GM12874 (cell line): ENCODE data around the gene TIMP2.

ENCODE experiments used
- TF ChIP-seq, protein P1 (sequence below): IDR thresholded peaks from 2 replicates; pipeline ENCODE4 v1.5.1; 2011; ENCODE audit warnings: low read depth, mild to moderate bottlenecking, control low read depth, low read length, moderate library complexity; ENCODE audit not compliant: insufficient read depth

Gene TIMP2

DNA sequence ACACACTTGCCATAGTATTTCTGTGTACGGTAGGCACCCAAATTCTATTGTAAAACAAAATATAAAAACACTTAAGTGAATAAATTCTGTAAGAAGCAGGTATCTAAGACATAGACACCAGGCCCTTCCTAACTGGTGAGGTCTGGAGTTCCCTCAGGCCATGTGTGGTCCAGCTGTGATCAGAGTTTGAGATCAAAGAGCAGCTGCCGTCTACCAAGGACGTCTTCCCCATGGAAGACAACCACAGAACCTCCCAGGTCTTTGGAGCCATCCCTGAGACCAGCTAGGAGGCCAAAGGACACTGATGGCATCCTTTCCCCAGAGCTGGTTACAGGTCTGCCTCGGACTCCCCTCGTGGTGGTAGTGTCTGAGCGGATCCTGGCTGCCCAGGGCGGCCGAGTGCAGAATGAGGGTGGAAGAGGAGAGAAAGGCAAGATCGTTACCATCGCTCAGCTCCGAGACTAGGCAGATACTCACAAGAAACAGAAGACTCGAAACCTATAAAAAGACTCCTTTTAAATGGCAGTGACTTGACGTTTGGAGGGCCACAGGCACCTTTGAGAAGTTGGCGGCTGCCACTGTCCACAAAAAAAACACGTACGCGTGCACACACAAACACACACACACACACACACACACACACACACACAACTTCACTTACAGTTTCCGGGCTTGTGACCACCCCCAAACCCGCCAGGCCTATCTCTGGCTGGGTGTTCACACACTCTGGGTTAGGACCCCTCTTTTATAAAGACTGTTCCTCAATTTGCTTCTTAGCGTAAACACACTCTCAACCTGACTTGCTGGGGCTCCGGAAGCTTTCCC is 7.5 kb downstream of the TIMP2 start:
- TF ChIP-seq, protein P1, sequence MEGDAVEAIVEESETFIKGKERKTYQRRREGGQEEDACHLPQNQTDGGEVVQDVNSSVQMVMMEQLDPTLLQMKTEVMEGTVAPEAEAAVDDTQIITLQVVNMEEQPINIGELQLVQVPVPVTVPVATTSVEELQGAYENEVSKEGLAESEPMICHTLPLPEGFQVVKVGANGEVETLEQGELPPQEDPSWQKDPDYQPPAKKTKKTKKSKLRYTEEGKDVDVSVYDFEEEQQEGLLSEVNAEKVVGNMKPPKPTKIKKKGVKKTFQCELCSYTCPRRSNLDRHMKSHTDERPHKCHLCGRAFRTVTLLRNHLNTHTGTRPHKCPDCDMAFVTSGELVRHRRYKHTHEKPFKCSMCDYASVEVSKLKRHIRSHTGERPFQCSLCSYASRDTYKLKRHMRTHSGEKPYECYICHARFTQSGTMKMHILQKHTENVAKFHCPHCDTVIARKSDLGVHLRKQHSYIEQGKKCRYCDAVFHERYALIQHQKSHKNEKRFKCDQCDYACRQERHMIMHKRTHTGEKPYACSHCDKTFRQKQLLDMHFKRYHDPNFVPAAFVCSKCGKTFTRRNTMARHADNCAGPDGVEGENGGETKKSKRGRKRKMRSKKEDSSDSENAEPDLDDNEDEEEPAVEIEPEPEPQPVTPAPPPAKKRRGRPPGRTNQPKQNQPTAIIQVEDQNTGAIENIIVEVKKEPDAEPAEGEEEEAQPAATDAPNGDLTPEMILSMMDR: no peak

DNA sequence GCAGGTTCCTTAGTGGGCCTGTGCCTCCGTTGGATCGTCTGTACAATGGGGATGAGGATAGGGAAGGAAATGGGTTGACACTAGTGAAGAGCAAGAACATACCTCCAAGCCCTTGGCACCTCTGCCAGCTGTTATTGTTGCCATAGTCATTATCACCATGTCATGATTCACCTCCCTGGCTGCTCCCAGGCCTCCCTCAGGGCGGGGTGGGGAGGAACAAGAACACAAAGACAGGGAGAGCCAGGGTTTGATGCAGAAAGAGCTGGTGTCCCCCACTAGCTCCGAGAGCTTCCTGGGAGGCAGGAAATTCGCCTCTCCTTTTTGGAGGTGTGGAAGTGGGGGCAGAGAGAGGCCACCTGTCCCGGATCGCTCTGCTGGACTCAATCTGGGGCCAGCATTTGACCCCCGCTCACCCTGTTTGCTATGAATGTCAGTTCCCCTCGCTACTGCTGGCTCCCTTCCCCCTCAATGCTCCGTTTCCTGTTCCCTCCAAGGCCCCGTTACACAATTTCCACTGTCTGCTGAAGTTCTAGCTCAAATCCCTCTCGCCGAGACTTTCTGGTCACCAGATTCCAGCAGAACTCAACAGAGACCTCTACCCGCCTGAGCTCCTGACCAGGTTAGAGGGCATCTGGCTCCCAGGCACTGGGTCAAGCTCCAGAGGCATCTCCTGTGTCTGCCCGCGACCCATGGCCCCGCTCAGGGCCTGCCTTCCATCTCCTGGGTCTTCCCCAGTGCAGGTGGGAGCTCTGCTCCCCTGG is 9.1 kb downstream of the TIMP2 start:
- TF ChIP-seq, protein P1: no peak

DNA sequence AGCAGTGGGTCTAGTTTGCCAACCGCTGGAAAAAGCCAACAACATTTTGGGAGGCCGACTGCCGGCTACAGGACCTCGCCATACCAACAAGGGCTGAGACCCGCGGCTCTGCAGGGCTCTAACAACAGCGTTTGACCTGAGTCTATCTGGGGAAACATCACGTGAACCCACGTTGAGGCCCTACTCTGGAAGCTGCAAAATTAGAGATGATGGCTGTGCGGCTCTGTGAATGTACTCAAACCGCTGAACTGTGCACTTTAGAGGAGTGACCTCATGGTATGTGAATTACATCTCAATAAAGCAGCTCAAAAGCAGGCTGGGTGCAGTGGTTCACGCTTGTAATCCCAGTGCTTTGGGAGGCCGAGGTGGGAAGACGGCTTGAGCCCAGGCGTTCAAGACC is 12.1 kb downstream of the TIMP2 start:
- TF ChIP-seq, protein P1: no peak

DNA sequence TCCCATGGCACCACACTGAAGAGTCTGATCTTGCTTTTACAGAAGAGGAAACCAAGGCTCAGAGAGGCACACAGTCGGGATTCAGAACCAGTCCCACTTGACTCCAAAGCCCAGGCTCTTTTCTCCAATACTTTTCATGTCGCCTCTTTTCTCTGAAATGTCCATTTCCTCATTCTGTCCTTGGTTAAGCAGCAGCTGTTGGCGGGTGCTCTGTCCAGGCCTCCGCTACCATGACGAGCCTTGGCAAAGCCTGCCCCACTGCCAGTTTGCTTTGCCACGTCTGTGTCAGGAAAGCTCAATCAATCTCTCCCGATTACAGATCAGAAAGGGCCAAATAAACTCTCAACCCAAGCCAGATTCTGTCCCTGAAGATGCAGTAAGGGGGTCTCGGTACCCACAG is 13.1 kb downstream of the TIMP2 start:
- TF ChIP-seq, protein P1: no peak

DNA sequence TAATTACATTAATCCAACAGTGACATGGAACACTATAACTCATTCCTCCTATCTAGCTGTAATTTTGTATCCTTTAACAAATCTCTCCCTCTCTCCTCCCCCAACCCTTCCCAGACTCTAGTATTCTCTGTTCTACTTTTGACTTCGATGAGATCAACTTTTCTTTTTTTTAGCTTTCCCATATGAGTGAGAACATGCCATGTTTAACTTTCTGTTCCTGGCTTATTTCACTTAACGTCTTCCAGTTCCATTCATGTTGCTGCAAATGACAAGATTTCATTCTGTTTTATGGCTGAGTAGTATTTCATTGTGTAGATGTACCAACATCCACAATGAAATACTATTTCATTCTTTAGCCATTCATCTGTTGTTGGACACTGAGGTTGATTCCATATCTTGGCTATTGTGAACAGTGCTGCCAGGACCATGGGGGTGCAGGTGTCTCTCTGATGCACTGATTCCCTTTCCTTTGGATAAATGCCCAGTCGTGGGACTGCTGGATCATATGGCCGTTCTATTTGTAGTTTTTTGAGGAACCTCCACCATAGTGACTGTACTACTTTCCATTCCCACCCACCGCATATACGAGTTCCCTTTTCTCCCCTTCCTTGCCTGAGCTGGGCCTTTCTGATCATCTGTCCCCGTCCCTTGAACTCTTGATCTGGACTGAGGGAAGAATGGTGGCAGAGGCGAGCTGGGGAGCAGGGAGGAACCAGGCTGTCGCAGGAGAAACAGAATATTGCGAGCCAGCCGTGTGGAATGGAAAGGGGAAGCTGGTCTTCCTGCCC is 14.5 kb downstream of the TIMP2 start:
- TF ChIP-seq, protein P1: no peak

DNA sequence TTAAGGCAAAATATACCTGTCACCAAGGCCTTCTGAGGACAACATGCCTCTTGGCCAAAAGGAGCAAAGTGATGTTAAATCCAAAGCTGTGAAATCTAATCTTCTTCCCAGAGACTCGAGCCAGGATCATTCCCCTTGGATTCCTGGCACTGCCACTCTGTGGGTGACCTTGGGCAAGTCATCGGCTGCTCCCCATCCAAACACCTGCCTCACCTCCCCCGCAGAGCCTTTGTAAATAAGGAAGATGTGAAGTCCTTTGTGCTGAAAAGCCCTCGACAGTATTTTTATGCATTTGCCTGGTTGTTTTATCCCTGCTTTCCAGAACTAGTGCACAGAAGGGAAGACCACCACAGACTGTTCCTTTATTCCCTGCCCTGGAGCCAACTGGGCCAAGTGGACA is 16.8 kb downstream of the TIMP2 start:
- TF ChIP-seq, protein P1: no peak

DNA sequence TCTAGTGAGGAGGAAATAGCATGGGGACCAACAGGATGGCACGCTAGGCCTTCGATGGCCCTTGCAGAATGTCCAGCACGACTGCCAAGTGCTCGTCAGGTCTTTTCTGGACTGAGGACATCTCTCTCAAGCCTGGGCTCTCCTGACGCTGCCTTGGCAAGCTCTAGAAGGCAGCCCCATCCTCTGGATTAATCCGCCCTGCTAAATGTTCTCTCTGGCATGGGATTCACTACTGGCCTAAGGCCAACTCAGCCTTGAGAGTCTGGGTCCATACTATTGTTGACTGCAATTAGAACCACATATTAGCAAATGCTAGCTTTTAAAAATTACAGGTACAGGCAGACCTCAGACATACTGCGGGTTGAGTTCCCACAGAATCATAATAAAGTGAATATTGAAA is 19.6 kb downstream of the TIMP2 start:
- TF ChIP-seq, protein P1: no peak
